H1 (cell line): Measurements from ENCODE around the gene DENND1A. TPM values are rescaled to one million over a fixed set of nuclear protein-coding genes. Genes with fewer than 3 reads are reported as not detected.

Experiments used
- CTCF ChIP-seq, 3 experiments: IDR thresholded peaks; 1 replicate in 2 of 3; 2 replicates in 1 of 3; pipeline versions ENCODE4 v1.5.1 to v1.6.1; 2011; ENCODE audit warnings: low read length in 3 of 3, mild to moderate bottlenecking in 3 of 3, inconsistent platforms in 2 of 3, low read depth in 1 of 3, moderate library complexity in 1 of 3; ENCODE audit not compliant: insufficient read depth in 1 of 3; ENCODE audit errors: control extremely low read depth in 1 of 3
- HDAC2 ChIP-seq, 2 experiments: fragments of 300-600 bp in 1 of 2; sonication (generic) in 1 of 2; IDR thresholded peaks; 2 replicates each; pipeline ENCODE4 v1.6.1; 2011 to 2012; ENCODE audit warnings: low read depth in 2 of 2, low read length in 2 of 2, mild to moderate bottlenecking in 2 of 2, moderate library complexity in 2 of 2, borderline replicate concordance in 1 of 2, inconsistent platforms in 1 of 2
- MAX ChIP-seq: IDR thresholded peaks from 2 replicates; pipeline ENCODE4 v1.6.1; 2012; ENCODE audit warnings: inconsistent platforms
- RBBP5 ChIP-seq: IDR thresholded peaks from 2 replicates; pipeline ENCODE4 v1.7.1; 2012; ENCODE audit warnings: low read depth, mild to moderate bottlenecking, inconsistent platforms, low read length, moderate library complexity, borderline replicate concordance
- SIRT6 ChIP-seq: IDR thresholded peaks from one replicate; pipeline ENCODE4 v1.7.1; 2012; ENCODE audit warnings: low read length, inconsistent platforms
- SIX5 ChIP-seq: IDR thresholded peaks from 2 replicates; pipeline ENCODE4 v1.6.1; 2011; ENCODE audit warnings: mild to moderate bottlenecking, low read depth, low read length
- TAF1 ChIP-seq: IDR thresholded peaks from 2 replicates; pipeline ENCODE4 v1.6.1; 2011; ENCODE audit warnings: mild to moderate bottlenecking, low read depth, low read length
- polyA plus RNA-seq, 7 experiments: library from polyadenylated mRNA; depleted of rRNA in 3 of 7; stranded (reverse) in 5 of 7; unstranded in 2 of 7; fragments of >200 nt in 5 of 7; fragments of 200-250 nt in 2 of 7; gene quantifications; 1 replicate in 5 of 7; 2 replicates in 1 of 7; 4 replicates in 1 of 7; pipeline versions ENCODE4 v1.2.1 to v1.2.3, GENCODE V29; 2011 to 2013; ENCODE audit warnings: missing spikeins in 2 of 7, mixed read lengths in 2 of 7
- total RNA-seq: library from RNA; stranded (reverse); fragmentation: NEBNext Ultra II Directional; extraction: Animal tissue kit (Norgen Biotek cat#: 25700); gene quantifications from 2 replicates; pipeline ENCODE4 v1.2.1, GENCODE V29; 2021
- TF ChIP-seq, protein P1 (sequence below): IDR thresholded peaks from 2 replicates; pipeline ENCODE4 v1.6.1; 2012; ENCODE audit warnings: inconsistent platforms

DENND1A gene
- total and polyA plus RNA-seq, 2 of the 8 experiments (the other 6 are each of a cell fraction or from before 2014, with no cell fraction given) = 24.1 to 26.4 TPM

DNA sequence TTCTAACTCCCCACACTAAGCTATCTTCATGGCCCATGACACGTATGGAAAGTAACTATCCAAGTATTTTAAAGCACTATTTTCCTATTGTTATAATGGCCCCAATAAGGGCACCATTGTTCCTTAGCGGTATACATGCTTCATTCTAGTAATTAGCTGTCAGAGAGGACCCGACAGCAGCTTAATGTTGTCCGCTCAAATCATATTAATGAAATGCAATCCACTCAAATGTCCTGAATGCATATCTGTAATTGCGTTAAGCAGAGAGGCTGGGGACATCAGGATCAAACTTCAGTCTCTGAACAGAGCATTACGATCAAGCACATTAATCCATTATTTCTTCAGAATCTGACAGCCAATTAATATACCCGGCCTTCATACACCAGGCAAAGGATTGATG, 434.2 kb downstream of the DENND1A start (continued):
- no peak for TF ChIP-seq CTCF (IDR thresholded peaks at IDR 0.05; ENCODE audit: control extremely low read depth in 1 of 3, insufficient read depth in 1 of 3, low read depth in 1 of 3, low read length in 3 of 3)
- TF ChIP-seq TAF1 = no peak
- TF ChIP-seq, protein P1, sequence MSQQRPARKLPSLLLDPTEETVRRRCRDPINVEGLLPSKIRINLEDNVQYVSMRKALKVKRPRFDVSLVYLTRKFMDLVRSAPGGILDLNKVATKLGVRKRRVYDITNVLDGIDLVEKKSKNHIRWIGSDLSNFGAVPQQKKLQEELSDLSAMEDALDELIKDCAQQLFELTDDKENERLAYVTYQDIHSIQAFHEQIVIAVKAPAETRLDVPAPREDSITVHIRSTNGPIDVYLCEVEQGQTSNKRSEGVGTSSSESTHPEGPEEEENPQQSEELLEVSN = no peak
- TF ChIP-seq SIX5 = no peak
- no peak for TF ChIP-seq MAX
- TF ChIP-seq SIRT6 = no peak
- TF ChIP-seq RBBP5 = no peak
- TF ChIP-seq HDAC2 (IDR thresholded peaks at IDR 0.05; ENCODE audit: borderline replicate concordance in 1 of 2, low read depth in 2 of 2, low read length in 2 of 2) = no peak
